GM18508 (cell line): ENCODE data around the gene SDC1.
"Not testable (repeated sequence)": the region's sequence is repeated elsewhere in the genome, so short reads cannot be mapped to it uniquely, and the experiment has no call there.

Experiments
- ATAC-seq: cut with Tn5 transposase; IDR thresholded peaks from one replicate; pipeline ENCODE4 v1.9.1; 2021; ENCODE audit warnings: moderate number of reproducible peaks; ENCODE audit not compliant: insufficient read depth, unreplicated experiment

Gene SDC1

GRCh38 chr2:20199633-20200270 lies 25.2 kb downstream of the SDC1 start:
- ATAC-seq = no peak

DNA sequence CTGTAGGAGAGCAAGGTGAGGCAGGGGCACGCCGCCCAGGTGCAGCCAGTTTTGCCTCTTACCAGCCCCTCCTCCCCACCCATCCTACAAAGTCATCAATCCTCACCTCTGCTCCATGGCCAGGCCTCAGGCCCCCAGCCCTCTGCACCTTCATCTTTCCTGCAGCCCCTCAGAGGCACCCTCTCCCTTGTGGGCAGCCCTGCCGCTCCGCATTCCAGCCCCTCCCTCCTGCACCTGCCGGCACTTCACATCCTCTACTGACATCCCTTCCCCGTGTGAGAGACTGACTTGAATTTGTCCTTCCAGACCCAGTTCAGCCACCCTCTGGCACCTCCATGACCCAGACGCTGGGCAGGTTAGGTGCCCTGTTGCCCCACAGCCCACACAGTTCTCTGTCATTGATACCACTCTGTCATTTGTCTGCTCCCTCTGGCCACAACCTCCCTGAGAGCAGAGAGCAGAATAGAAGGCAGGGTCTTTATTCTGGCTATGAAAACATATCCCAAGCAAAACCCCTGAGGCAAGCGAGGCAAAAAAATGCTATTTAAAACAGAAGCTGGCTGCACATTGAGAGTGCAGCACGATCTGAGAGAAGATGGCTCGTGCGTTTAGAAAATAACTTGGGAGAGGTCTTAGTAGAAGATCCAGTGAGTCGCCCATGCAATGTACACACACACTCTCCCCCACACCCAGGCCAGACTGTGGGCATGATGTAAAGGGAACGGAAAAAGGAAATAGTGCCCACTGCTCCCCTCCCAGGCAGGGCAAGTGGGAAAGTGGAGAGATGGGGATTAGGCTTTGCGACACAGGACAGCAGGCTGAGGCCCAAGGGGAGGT lies 25.9 kb downstream of the SDC1 start:
- ATAC-seq = no peak

GRCh38 chr2:20198001-20198400 lies 26.9 kb downstream of the SDC1 start:
- no peak for ATAC-seq

- no peak for ATAC-seq
Observed at GRCh38 chr2:20197192-20197591, 27.7 kb downstream of the SDC1 start.

- no peak for ATAC-seq
Observed at GRCh38 chr2:20196657-20197161, 28.2 kb downstream of the SDC1 start.

GRCh38 chr2:20196053-20196656 lies 28.8 kb downstream of the SDC1 start:
- ATAC-seq = no peak

GRCh38 chr2:20195431-20196033 lies 29.4 kb downstream of the SDC1 start:
- no peak for ATAC-seq

DNA sequence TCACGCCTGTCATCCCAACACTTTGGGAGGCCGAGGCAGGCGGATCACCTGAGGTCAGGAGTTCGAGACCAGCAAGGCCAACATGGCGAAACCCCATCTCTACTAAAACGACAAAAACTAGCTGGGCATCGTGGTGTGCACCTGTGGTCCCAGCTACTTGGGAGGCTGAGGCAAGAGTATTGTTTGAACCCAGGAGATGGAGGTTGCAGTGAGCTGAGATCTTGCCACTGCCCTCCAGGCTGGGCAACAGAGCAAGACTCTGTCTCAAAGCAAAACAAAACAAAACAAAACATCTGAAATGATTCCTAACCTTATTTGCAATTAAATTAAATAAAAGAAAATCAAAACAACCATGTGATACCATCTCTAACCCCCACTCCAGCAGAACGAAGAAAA lies 29.9 kb downstream of the SDC1 start:
- not testable (repeated sequence) for ATAC-seq

DNA sequence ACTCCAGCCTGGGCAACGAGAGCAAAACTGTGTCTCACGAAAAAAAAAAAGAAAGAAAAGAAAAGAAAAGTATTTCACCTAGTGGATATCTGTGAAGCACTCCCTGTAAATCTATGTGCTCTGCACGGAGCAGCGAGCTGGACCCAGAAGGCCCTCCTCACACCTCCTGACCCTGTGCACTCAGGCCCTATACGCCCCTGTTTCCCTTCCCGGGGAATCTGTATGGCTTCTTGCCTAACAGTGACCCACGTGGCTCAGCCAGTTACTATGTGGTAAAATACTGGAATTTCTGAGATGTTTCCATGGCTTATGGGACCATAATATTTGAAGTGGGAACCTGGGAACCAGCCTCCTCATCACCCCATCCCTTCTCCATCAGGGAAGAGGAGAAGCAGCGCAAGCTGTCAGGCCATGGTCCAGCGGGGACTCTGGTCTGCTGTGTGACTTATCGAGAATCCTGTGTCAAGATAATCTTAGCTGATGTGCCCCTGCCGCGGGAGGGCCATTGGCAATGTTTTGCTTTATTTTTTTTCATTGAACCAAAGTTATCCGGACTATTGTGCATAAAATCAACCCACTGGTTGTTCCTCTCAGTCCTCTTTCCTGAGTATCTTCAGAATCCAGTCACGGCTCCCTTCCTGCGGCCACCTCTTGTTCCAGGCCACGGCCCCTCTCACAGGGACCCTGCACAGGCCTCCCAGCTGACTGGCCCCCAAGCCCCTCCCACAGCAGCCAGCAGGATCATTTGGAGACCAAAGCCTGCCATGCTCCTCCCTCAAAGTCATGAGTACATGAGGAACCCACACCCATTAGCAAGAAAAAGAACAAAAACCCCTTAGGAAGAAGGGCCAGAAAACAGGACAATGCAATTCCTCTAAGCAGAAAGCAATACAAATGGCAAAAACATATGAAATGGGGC lies 30.6 kb downstream of the SDC1 start:
- ATAC-seq = no peak

- no peak for ATAC-seq
Observed at GRCh38 chr2:20193185-20193584, 31.7 kb downstream of the SDC1 start.

GRCh38 chr2:20192781-20193180 lies 32.1 kb downstream of the SDC1 start:
- no peak for ATAC-seq

DNA sequence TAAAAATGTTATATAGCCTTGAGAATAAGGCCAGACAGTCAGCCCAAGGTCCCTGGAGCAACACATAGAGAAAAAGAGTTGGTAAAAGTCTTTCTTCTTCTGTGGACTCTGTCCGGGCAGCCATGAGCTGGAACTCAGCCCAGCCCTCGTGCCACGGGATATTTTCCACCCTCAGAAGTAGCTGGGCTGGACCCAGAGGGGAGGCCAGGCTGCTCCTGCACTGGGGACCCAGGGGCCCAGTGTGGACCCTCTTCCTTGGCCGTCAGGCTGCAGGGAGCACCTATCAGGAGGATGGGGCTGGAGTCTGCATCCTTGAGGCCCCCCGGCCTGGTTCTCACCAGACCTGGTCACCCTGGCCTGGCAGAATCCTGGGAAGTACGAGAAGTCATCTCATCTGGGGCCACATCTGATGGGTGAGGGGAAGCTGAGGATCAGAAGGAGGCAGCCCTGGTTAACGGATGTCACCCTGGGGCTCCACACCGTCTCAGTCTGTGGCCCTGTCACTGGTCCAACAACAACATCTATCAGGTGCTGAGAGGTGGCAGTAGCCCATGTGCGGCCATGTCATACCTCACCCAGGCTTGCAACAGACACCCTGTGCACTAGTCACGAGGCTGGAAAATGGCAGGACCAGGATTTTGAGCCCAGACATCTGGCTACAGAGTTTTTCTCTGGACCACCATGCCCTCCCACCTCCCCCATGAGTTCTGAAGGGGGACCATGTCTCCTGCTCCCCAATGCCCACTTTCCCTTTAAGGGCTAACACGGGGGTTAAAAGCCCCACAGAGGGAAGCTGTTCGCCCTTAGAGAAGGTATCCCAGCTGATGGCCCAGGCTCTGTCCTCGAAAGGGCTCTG lies 33.0 kb downstream of the SDC1 start:
- no peak for ATAC-seq

DNA sequence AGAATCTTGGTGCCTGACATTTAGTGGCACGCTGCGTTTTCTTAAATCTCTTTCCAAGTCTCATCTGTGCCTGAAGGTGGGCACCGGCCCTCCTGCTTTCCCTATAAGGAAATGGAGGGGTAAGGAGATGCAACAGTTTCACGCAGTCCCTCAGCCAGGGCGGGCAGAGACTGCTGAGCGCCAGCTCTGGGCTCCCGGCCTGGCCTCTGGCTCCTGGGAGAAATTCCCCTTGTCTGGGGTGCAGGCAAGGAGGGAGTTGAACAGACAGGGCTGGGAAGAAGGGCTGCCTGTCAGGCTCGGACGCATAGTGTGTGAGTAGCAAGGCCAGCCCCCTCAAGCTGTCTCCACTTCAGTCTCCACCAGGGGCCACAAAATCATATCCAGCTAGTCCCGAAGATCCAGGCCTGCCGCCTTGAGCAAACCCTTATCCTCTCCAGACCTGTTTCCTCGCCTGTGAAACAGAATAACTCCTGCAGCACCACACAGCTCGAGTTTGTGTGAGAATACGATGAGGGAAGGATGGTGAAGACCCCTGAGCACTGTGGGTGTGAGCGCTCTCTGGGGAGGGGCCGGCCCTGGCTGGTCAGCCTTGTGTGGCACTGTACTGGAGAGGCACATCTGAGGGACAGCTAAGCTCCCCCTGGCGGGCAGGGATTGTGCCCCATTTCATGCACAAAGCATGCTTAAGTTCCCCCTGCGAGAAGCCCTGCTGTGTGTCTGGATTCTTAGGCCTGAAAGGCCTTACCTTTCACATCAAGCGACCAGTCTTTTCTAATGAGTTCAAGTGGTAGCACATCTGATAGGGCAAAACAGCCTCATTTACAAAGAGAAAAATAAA lies 33.8 kb downstream of the SDC1 start:
- no peak for ATAC-seq

- ATAC-seq = no peak
Observed at GRCh38 chr2:20190170-20190569, 34.8 kb downstream of the SDC1 start.

GRCh38 chr2:20189299-20189931 lies 35.5 kb downstream of the SDC1 start:
- ATAC-seq = no peak

GRCh38 chr2:20188851-20189250 lies 36.1 kb downstream of the SDC1 start:
- ATAC-seq = no peak

GRCh38 chr2:20188201-20188600 lies 36.7 kb downstream of the SDC1 start:
- no peak for ATAC-seq

GRCh38 chr2:20187331-20187730 lies 37.6 kb downstream of the SDC1 start:
- no peak for ATAC-seq
